C4-2B (cell line): ENCODE measurements around the gene PARD3.

Experiments
- H3K27ac ChIP-seq: fragments of 450-650 bp; 2 replicates; pipeline ENCODE4 v1.5.1; 2017
- CTCF ChIP-seq: fragments of 450-650 bp; conservative IDR thresholded peaks from 2 replicates; pipeline ENCODE4 v1.5.1; 2017; ENCODE audit warnings: mild to moderate bottlenecking
- ZFX ChIP-seq: fragments of 450-650 bp; IDR thresholded peaks from 2 replicates; pipeline ENCODE4 v1.6.1; 2017

The PARD3 gene

GRCh38 chr10:34313353-34313752, 501.7 kb downstream of the PARD3 start:
- no peak overlapping the region for H3K27ac ChIP-seq

GRCh38 chr10:34311679-34312078, 503.4 kb downstream of the PARD3 start:
- no peak for TF ChIP-seq CTCF
- no peak for TF ChIP-seq ZFX

More at GRCh38 chr10:34313353-34313752, 501.7 kb downstream of the PARD3 start:
- no peak for TF ChIP-seq ZFX
- TF ChIP-seq CTCF, result no peak

GRCh38 chr10:34310234-34310633, 504.9 kb downstream of the PARD3 start:
- no peak overlapping the region for H3K27ac ChIP-seq
- TF ChIP-seq CTCF, result no peak
- no peak for TF ChIP-seq ZFX

More at GRCh38 chr10:34311679-34312078, 503.4 kb downstream of the PARD3 start:
- no peak overlapping the region for H3K27ac ChIP-seq

- no peak for TF ChIP-seq ZFX
- no peak; the same call in 1 of the 2 replicates for TF ChIP-seq CTCF
- no peak overlapping the region for H3K27ac ChIP-seq
Observed at GRCh38 chr10:34305189-34305588, 509.9 kb downstream of the PARD3 start.

GRCh38 chr10:34303022-34303421, 512.1 kb downstream of the PARD3 start:
- no peak overlapping the region for H3K27ac ChIP-seq
- TF ChIP-seq CTCF (no peak), ZFX (no peak)

- no peak overlapping the region for H3K27ac ChIP-seq
- TF ChIP-seq ZFX, result no peak
- no peak for TF ChIP-seq CTCF
Observed at GRCh38 chr10:34299105-34299611, 515.9 kb downstream of the PARD3 start.

- no peak overlapping the region for H3K27ac ChIP-seq
- TF ChIP-seq CTCF (no peak), ZFX (no peak)
Observed at GRCh38 chr10:34298346-34298818, 516.7 kb downstream of the PARD3 start.
